DOHH2 (cell line): ENCODE measurements around the gene GFRA1.

Experiments used
- CTCF ChIP-seq: fragments of 200-600 bp; sonication (generic); IDR thresholded peaks from one replicate; pipeline ENCODE4 v1.5.1; 2014; ENCODE audit warnings: antibody characterized with exemption, mild to moderate bottlenecking, low read depth, low read length; ENCODE audit not compliant: poor library complexity, severe bottlenecking
- EZH2phosphoT487 ChIP-seq: fragments of 200-600 bp; sonication (generic); IDR thresholded peaks from 2 replicates; pipeline ENCODE4 v1.6.1; 2017; ENCODE audit warnings: borderline replicate concordance, mild to moderate bottlenecking, antibody characterized with exemption, low read length, moderate library complexity, mixed read lengths

GRCh38 chr10:116043304-116043703, 229.7 kb downstream of the GFRA1 start:
- TF ChIP-seq CTCF = no peak
- TF ChIP-seq EZH2phosphoT487 = no peak
